Activated naive CD4-positive, alpha-beta T cell treated with anti-CD3 and anti-CD28 coated beads, Interleukin-2, amount 10 ng/mL, durations not matched to agents 7 days and 5 days (primary cell): ENCODE results near the gene C1orf105.

Source experiments
- CTCF ChIA-PET: fragments of 350-600 bp; sonication (Branson Sonifier 250); formaldehyde crosslinking; loops from one replicate; lab custom pipeline; 2021; ENCODE audit warnings: antibody characterized with exemption; lab: Charles Lee
- DNase-seq: peaks from one replicate; pipeline ENCODE4 v3.0.0-alpha.2; 2020
- H3K27ac Mint-ChIP-seq: one replicate; pipeline ENCODE4 v1.8.0; 2021; ENCODE audit warnings: mild to moderate bottlenecking, moderate library complexity, mixed read lengths
- H3K27me3 Mint-ChIP-seq: one replicate; pipeline ENCODE4 v1.8.0; 2021; ENCODE audit warnings: mild to moderate bottlenecking, mixed read lengths
- H3K36me3 Mint-ChIP-seq: one replicate; pipeline ENCODE4 v1.8.0; 2021; ENCODE audit warnings: mixed read lengths
- H3K4me1 Mint-ChIP-seq: one replicate; pipeline ENCODE4 v1.8.0; 2021; ENCODE audit warnings: mixed read lengths
- H3K4me3 Mint-ChIP-seq: one replicate; pipeline ENCODE4 v1.8.0; 2021; ENCODE audit warnings: mild to moderate bottlenecking, moderate library complexity, mixed read lengths
- H3K9me3 Mint-ChIP-seq: one replicate; pipeline ENCODE4 v1.8.0; 2021; ENCODE audit warnings: mixed read lengths

The C1orf105 gene

GRCh38 chr1:172399756-172400721 lies 20.4 kb upstream of the C1orf105 start:
- no peak for DNase-seq
- Mint-ChIP-seq H3K27ac (no peak overlapping the region), H3K4me1 (peaks cover 50% of the 10 kb centered on the region)

DNA sequence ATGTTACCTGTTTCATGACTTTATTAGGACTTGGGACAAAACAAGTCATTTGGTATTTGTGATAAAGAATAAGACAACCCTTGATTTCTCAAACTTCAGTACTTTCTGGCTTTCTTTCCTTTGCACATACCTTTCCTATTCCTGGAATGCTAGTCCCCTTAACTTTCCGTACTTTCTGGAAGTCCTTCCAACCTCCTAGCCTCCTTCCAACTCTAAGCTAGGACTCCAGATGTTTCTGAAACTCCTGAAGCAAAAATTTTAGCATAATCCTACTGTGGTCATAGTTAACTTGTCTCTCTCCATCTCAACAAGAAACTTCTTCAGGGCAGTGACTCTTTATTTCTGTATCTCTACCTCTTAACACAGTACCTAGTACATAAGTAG lies 19.8 kb upstream of the C1orf105 start:
- peaks cover 2% of the 10 kb centered on the region for H3K36me3 Mint-ChIP-seq
- peaks cover 44% of the 10 kb centered on the region for H3K4me1 Mint-ChIP-seq
- CTCF ChIA-PET, result interaction anchor here (0.8 to 4.2 kb wide), 3 partner anchors 181 to 398 kb away, joined by 3 to 39 read pairs (median 17); no protein-coding TSS in a partner anchor
- no peak for DNase-seq
- H3K4me3 Mint-ChIP-seq, result no peak overlapping the region
- no peaks in the 10 kb centered on the region for H3K9me3 Mint-ChIP-seq
- H3K27ac Mint-ChIP-seq, result no peak overlapping the region
- H3K27me3 Mint-ChIP-seq, result no peaks in the 10 kb centered on the region

More at GRCh38 chr1:172399756-172400721, 20.4 kb upstream of the C1orf105 start:
- Mint-ChIP-seq H3K27me3 (no peaks in the 10 kb centered on the region), H3K36me3 (peaks cover 3% of the 10 kb centered on the region), H3K9me3 (no peaks in the 10 kb centered on the region), H3K4me3 (no peak overlapping the region)
- CTCF ChIA-PET, result interaction anchor here (0.6 to 4.2 kb wide), 21 partner anchors 8 to 397 kb away, joined by 3 to 39 read pairs (median 3); no protein-coding TSS in a partner anchor

DNA sequence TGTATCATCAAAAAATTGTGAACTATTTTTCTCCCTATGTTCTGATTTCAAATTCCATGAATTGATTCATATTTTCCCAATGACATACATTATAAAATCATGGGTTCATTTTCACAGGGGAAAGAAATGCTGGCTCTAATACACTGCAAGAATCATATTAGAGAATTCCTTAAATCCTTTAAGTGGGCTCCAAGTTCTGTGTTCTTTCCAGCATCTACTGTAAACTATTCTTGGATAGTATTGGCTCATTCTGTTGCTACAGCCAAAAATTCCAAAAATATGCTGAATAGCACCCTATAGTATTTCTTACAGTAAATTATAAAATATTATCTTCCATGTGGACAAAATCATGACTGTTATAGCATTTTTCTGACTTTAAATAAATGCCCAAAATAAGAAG lies 19.0 kb upstream of the C1orf105 start:
- Mint-ChIP-seq H3K9me3 (no peaks in the 10 kb centered on the region), H3K27ac (no peak overlapping the region), H3K27me3 (no peaks in the 10 kb centered on the region), H3K4me3 (no peak overlapping the region), H3K4me1 (peaks cover 39% of the 10 kb centered on the region), H3K36me3 (peaks cover 2% of the 10 kb centered on the region)
- no peak for DNase-seq
- CTCF ChIA-PET, result interaction anchor here (0.7 to 4.2 kb wide), 2 partner anchors 91 to 311 kb away, joined by 3 to 39 read pairs; no protein-coding TSS in a partner anchor

- Mint-ChIP-seq H3K4me3 (no peak overlapping the region), H3K27me3 (no peaks in the 10 kb centered on the region), H3K4me1 (peaks cover 39% of the 10 kb centered on the region), H3K36me3 (peaks cover 2% of the 10 kb centered on the region), H3K27ac (no peak overlapping the region), H3K9me3 (no peaks in the 10 kb centered on the region)
- CTCF ChIA-PET, result interaction anchor here (0.7 to 1.9 kb wide), 3 partner anchors 92 to 399 kb away, joined by 3 to 5 read pairs (median 5); no protein-coding TSS in a partner anchor
- DNase-seq, result no peak
Measured at GRCh38 chr1:172401892-172402291, 18.6 kb upstream of the C1orf105 start.

DNA sequence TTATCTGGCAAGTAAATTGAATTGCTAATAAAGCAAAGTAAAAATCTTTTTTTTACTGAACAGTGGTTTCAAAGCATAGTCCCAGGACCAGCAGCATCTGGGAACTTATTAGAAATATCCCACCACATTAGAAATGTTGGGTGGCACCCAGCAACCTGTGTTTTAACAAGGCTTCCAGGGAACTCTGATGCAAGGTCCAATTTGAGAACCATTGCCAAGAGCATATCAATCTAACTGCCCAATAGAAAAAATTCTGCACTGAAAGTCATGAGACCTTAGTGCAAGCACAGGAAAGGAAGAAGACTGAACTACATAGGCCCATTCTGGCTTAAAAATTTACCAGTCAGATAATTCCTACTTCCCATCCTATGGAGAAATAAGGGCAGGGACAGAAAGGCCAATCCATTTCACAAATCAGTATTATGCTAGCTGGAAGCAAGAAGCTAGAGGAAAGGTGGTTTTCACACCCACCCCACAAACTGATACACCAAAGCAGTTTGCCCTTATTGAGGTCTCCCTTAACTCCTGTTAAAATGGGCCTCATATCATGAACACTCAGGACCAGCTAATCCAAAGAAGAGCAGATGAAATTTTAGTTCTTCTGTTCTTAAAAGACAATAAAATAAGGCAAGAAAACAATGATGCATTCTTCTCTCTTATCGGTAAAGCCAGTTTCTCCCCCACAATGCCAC lies 17.5 kb upstream of the C1orf105 start:
- H3K36me3 Mint-ChIP-seq, result peaks cover 2% of the 10 kb centered on the region
- H3K4me1 Mint-ChIP-seq, result peaks cover 32% of the 10 kb centered on the region
- H3K27ac Mint-ChIP-seq, result no peak overlapping the region
- CTCF ChIA-PET, result interaction anchor here (0.7 to 1.9 kb wide), 4 partner anchors 25 to 418 kb away, joined by 3 to 5 read pairs (median 4); no protein-coding TSS in a partner anchor
- no peaks in the 10 kb centered on the region for H3K9me3 Mint-ChIP-seq
- no peaks in the 10 kb centered on the region for H3K27me3 Mint-ChIP-seq
- H3K4me3 Mint-ChIP-seq, result no peak overlapping the region
- no peak for DNase-seq

DNA sequence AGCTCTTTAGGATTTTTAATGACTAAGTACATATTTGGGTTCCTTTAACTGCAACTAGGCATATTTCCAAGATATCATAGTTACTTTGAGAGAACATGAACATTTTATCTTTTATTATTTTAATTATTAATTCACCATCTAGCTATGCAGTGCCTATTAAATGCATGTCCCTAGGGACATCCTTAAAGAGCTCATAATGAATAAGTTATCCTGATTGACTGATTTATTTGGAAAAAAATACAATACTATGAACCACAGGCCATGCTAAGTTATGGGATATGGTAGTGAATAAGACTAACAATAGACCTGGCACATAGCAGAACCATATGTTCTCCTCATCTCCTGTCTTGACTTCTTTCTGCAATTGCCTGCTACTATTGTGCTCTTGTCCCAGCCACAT lies 16.4 kb upstream of the C1orf105 start:
- no peak for DNase-seq
- Mint-ChIP-seq H3K27me3 (no peaks in the 10 kb centered on the region), H3K4me3 (no peak overlapping the region)

DNA sequence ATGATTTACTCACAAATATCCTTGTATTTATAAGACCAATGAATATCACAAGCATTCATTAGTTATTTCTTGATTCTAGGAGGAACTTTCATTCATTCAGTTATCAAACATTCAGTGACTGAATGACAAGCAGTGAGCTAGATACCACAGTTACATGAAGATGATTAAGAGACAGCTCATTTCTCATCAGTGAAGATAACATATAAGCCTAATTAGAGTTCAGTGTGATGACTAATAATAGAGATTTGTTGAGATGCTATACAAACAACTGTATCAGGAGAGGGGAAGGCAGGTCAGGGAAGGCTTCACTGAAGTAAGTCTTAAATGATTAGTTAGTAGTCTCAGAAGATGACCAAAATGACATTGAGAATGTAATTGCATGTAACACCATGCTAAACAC lies 14.6 kb upstream of the C1orf105 start:
- H3K27ac Mint-ChIP-seq, result no peak overlapping the region

More for the DNA sequence above, 16.4 kb upstream of the C1orf105 start:
- Mint-ChIP-seq H3K36me3 (no peaks in the 10 kb centered on the region), H3K4me1 (peaks cover 21% of the 10 kb centered on the region), H3K27ac (no peak overlapping the region), H3K9me3 (no peaks in the 10 kb centered on the region)
- CTCF ChIA-PET, result interaction anchor here (1.0 to 1.3 kb wide), 3 partner anchors 24 to 402 kb away, joined by 3 to 5 read pairs (median 4); no protein-coding TSS in a partner anchor

DNA sequence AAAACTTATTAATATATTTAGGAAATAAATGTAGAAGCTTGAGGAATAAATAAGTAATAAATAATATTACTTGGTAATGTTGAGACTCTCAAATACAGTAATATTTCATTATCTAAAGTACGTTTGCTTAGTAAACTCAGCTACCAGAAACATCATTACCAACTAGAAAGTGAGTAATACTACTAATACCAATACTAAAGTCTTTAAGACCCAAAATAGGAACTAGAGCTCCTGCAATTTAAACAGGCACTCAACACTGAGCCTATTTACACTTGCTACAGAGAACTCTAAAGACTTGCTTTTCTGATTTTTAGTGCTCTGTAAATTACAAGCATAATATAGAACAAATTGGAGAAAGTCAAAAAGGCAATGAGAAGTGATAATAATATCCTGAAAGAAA lies 13.5 kb upstream of the C1orf105 start:
- no peaks in the 10 kb centered on the region for H3K9me3 Mint-ChIP-seq
- CTCF ChIA-PET, result interaction anchor here (0.6 kb wide), 1 partner anchor 10 kb away, joined by 3 read pairs; no protein-coding TSS in a partner anchor

More for the DNA sequence above, 14.6 kb upstream of the C1orf105 start:
- no peaks in the 10 kb centered on the region for H3K9me3 Mint-ChIP-seq
- no peak for DNase-seq
- no peaks in the 10 kb centered on the region for H3K27me3 Mint-ChIP-seq
- H3K4me3 Mint-ChIP-seq, result no peak overlapping the region
- CTCF ChIA-PET, result interaction anchor here (0.7 to 1.5 kb wide), 3 partner anchors 48 to 420 kb away, joined by 3 read pairs; no protein-coding TSS in a partner anchor
- peaks cover 3% of the 10 kb centered on the region for H3K4me1 Mint-ChIP-seq
- H3K36me3 Mint-ChIP-seq, result no peaks in the 10 kb centered on the region

DNA sequence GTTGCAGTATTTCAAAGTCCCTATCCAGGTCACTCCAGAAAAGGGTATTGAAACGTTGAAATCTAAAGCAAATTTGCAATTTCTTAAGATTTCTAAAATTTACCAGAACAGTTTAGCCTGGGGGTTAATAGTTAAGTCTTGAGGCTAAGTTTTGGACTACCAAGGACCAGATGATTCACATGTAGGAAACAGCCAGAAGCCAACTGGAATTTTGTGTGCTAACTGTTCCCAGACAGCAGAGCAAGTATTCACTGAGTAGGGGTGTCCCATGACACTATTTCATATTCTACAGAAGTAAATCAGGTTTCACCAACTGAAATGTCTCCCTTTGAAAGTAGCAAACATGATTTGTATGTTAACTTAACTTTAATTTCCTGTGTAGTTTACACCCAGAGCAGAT lies 11.5 kb upstream of the C1orf105 start:
- no peak overlapping the region for H3K4me3 Mint-ChIP-seq
- H3K4me1 Mint-ChIP-seq, result no peaks in the 10 kb centered on the region
- H3K27me3 Mint-ChIP-seq, result no peaks in the 10 kb centered on the region
- H3K9me3 Mint-ChIP-seq, result no peaks in the 10 kb centered on the region
- H3K27ac Mint-ChIP-seq, result no peak overlapping the region
- CTCF ChIA-PET, result interaction anchor here (1.1 kb wide), 1 partner anchor 9 kb away, joined by 5 read pairs; no protein-coding TSS in a partner anchor
- DNase-seq, result no peak
- H3K36me3 Mint-ChIP-seq, result no peaks in the 10 kb centered on the region

More for the DNA sequence above, 13.5 kb upstream of the C1orf105 start:
- Mint-ChIP-seq H3K4me1 (no peaks in the 10 kb centered on the region), H3K4me3 (no peak overlapping the region), H3K27me3 (no peaks in the 10 kb centered on the region), H3K27ac (no peak overlapping the region), H3K36me3 (no peaks in the 10 kb centered on the region)
- no peak for DNase-seq

- Mint-ChIP-seq H3K4me1 (no peaks in the 10 kb centered on the region), H3K9me3 (no peaks in the 10 kb centered on the region), H3K27ac (no peak overlapping the region), H3K27me3 (no peaks in the 10 kb centered on the region), H3K4me3 (no peak overlapping the region), H3K36me3 (no peaks in the 10 kb centered on the region)
- no peak for DNase-seq
- CTCF ChIA-PET, result interaction anchor here (0.8 to 1.3 kb wide), 2 partner anchors 15 to 55 kb away, joined by 3 read pairs; no protein-coding TSS in a partner anchor
Measured at GRCh38 chr1:172410027-172410426, 10.5 kb upstream of the C1orf105 start.

- no peak overlapping the region for H3K4me3 Mint-ChIP-seq
- H3K9me3 Mint-ChIP-seq, result no peaks in the 10 kb centered on the region
- DNase-seq, result no peak
- CTCF ChIA-PET, result interaction anchor here (0.6 kb wide), 1 partner anchor 408 kb away, joined by 3 read pairs; no protein-coding TSS in a partner anchor
- H3K27ac Mint-ChIP-seq, result no peak overlapping the region
- H3K4me1 Mint-ChIP-seq, result no peaks in the 10 kb centered on the region
- no peaks in the 10 kb centered on the region for H3K36me3 Mint-ChIP-seq
- H3K27me3 Mint-ChIP-seq, result no peaks in the 10 kb centered on the region
Measured at GRCh38 chr1:172411791-172412338, 8.6 kb upstream of the C1orf105 start.

- Mint-ChIP-seq H3K4me1 (peaks cover 2% of the 10 kb centered on the region), H3K27me3 (no peaks in the 10 kb centered on the region), H3K27ac (no peak overlapping the region), H3K9me3 (no peaks in the 10 kb centered on the region), H3K36me3 (peaks cover 2% of the 10 kb centered on the region), H3K4me3 (no peak overlapping the region)
- CTCF ChIA-PET, result no interaction called here
- DNase-seq, result no peak
Measured at GRCh38 chr1:172414331-172414730, 6.2 kb upstream of the C1orf105 start.

GRCh38 chr1:172416496-172417035 lies 3.9 kb upstream of the C1orf105 start:
- no peak overlapping the region for H3K27ac Mint-ChIP-seq
- H3K9me3 Mint-ChIP-seq, result no peaks in the 10 kb centered on the region
- H3K36me3 Mint-ChIP-seq, result peaks cover 2% of the 10 kb centered on the region
- peaks cover 2% of the 10 kb centered on the region for H3K4me1 Mint-ChIP-seq
- no peak overlapping the region for H3K4me3 Mint-ChIP-seq
- no peaks in the 10 kb centered on the region for H3K27me3 Mint-ChIP-seq
- CTCF ChIA-PET, result interaction anchor here (0.6 to 2.0 kb wide), 3 partner anchors 10 to 414 kb away, joined by 3 to 7 read pairs (median 3); no protein-coding TSS in a partner anchor
- DNase-seq, result no peak
